Transverse colon (tissue), 4 donors: ENCODE results near the gene RAB3IL1. TPM values are rescaled to one million over a fixed set of nuclear protein-coding genes. Genes with fewer than 3 reads are reported as not detected.

Source experiments
- DNase-seq: peaks from one replicate; pipeline ENCODE4 v3.0.0-alpha.2; 2019
- H3K27ac ChIP-seq, 4 donors: fragments of 200-600 bp; sonication (generic); 2 replicates each; pipeline ENCODE4 v1.5.1; 2016 to 2018; ENCODE audit warnings: inconsistent platforms in 4 of 4
- H3K27me3 ChIP-seq: fragments of 200-600 bp; sonication (generic); 2 replicates; pipeline ENCODE4 v1.5.1; 2017; ENCODE audit warnings: inconsistent platforms
- H3K36me3 ChIP-seq, 4 donors: fragments of 200-600 bp; sonication (generic); 2 replicates each; pipeline ENCODE4 v1.5.1; 2017 to 2019; ENCODE audit warnings: inconsistent platforms in 4 of 4
- H3K4me1 ChIP-seq, 4 donors: fragments of 200-600 bp; sonication (generic); 2 replicates each; pipeline ENCODE4 v1.5.1; 2017 to 2020; ENCODE audit warnings: inconsistent platforms in 4 of 4
- H3K4me3 ChIP-seq, 4 donors: fragments of 200-600 bp; sonication (generic); 1 replicate in 1 of 4; 2 replicates in 3 of 4; pipeline versions ENCODE4 v1.5.1 to v1.6.1; 2017 to 2019; ENCODE audit warnings: inconsistent platforms in 4 of 4
- H3K9me3 ChIP-seq, 2 donors: fragments of 200-600 bp; sonication (generic); 2 replicates each; pipeline ENCODE4 v1.5.1; 2017 to 2019; ENCODE audit warnings: inconsistent platforms in 2 of 2
- EP300 ChIP-seq: sonication (generic); formaldehyde crosslinking; IDR thresholded peaks from one replicate; pipeline ENCODE4 v1.6.1; 2017; ENCODE audit warnings: antibody characterized with exemption, low read depth
- POLR2A ChIP-seq: fragments of 450-650 bp; IDR thresholded peaks from one replicate; pipeline ENCODE4 v1.6.1; 2016; ENCODE audit warnings: antibody characterized with exemption, mild to moderate bottlenecking, moderate library complexity
- POLR2AphosphoS5 ChIP-seq, 3 donors: sonication (generic); formaldehyde crosslinking; IDR thresholded peaks; one replicate each; pipeline ENCODE4 v1.6.1; 2016; ENCODE audit warnings: antibody characterized with exemption in 3 of 3
- WGBS, 2 donors: methylation state at CpG; one replicate each; pipeline ENCODE4 v1.1.5; 2018; ENCODE audit warnings: low coverage in 1 of 2; 5-methylcytosine and 5-hydroxymethylcytosine counted together
- in situ Hi-C, 4 donors: fragments of 200-750 bp; cut with MboI; loops; one replicate each; pipeline versions ENCODE4 v1.15.0 to v1.15.1; 2017; ENCODE audit warnings: low sequenced_read_pairs in 3 of 4, low pct_ligation_motif_present in 1 of 4, low pct_unique_long_range_greater_than_20kb in 1 of 4
- intact Hi-C: fragments of 100-400 bp; cut with DNase I; formaldehyde crosslinking; loops from one replicate; pipeline ENCODE4 v1.15.1; 2023; ENCODE audit warnings: low total_unique reads
- total RNA-seq, 4 donors: library from RNA; depleted of rRNA; stranded (reverse); fragments of >200 nt; gene quantifications; one replicate each; pipeline ENCODE4 v1.1.0, GENCODE V29; 2016
- TF ChIP-seq, protein P1 (sequence below), 5 experiments: fragments of 200-600 bp in 3 of 5; fragments of 450-650 bp in 2 of 5; sonication (generic) in 3 of 5; IDR thresholded peaks; 1 replicate in 2 of 5; 2 replicates in 3 of 5; pipeline ENCODE4 v1.5.1; 2016 to 2017; ENCODE audit warnings: antibody characterized with exemption in 5 of 5, inconsistent platforms in 3 of 5, mild to moderate bottlenecking in 2 of 5, moderate library complexity in 1 of 5

RAB3IL1 gene
- total RNA-seq, 4 donors from 2014 or later = 1.2 to 7.6 (median 5.9) TPM

- Histone ChIP-seq H3K4me3 (no peak overlapping the region), H3K4me1 (peaks cover 0 to 14% (median 0%) of the 10 kb centered on the region in 4 donors), H3K9me3 (no peaks in the 10 kb centered on the region), H3K36me3 (no peaks in the 10 kb centered on the region), H3K27me3 (no peaks in the 10 kb centered on the region), H3K27ac (no peak overlapping the region)
- TF ChIP-seq POLR2A (no peak), EP300 (no peak), POLR2AphosphoS5 (IDR thresholded peaks at IDR 0.05) (no peak)
- TF ChIP-seq, protein P1, sequence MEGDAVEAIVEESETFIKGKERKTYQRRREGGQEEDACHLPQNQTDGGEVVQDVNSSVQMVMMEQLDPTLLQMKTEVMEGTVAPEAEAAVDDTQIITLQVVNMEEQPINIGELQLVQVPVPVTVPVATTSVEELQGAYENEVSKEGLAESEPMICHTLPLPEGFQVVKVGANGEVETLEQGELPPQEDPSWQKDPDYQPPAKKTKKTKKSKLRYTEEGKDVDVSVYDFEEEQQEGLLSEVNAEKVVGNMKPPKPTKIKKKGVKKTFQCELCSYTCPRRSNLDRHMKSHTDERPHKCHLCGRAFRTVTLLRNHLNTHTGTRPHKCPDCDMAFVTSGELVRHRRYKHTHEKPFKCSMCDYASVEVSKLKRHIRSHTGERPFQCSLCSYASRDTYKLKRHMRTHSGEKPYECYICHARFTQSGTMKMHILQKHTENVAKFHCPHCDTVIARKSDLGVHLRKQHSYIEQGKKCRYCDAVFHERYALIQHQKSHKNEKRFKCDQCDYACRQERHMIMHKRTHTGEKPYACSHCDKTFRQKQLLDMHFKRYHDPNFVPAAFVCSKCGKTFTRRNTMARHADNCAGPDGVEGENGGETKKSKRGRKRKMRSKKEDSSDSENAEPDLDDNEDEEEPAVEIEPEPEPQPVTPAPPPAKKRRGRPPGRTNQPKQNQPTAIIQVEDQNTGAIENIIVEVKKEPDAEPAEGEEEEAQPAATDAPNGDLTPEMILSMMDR (IDR thresholded peaks at IDR 0.05) = no peak
- DNase-seq = no peak
- in situ Hi-C loops (no loop called here), intact Hi-C loops (no loop called here)
- WGBS, 2 donors = 90% methylated on average over 14 of the region's 14 CpGs; no CpG with 5 or more reads in 1 of the 2 donors
Observed at GRCh38 chr11:61906522-61906909, 10.8 kb downstream of the RAB3IL1 start.

GRCh38 chr11:61905801-61906521, 11.4 kb downstream of the RAB3IL1 start:
- intact Hi-C loops = loop anchor here (2.0 kb wide), 1 partner anchor 37 kb away; no protein-coding TSS in a partner anchor
- Histone ChIP-seq H3K9me3 (no peaks in the 10 kb centered on the region), H3K27me3 (no peaks in the 10 kb centered on the region), H3K4me3 (no peak overlapping the region), H3K36me3 (no peaks in the 10 kb centered on the region), H3K27ac (no peak overlapping the region), H3K4me1 (peaks cover 0 to 8% (median 0%) of the 10 kb centered on the region in 4 donors)
- TF ChIP-seq POLR2A (no peak), POLR2AphosphoS5 (IDR thresholded peaks at IDR 0.05) (no peak), EP300 (no peak)
- TF ChIP-seq, protein P1 (IDR thresholded peaks at IDR 0.05) = no peak
- in situ Hi-C loops = no loop called here
- WGBS, 2 donors = 86% methylated on average over 12 of the region's 14 CpGs; no CpG with 5 or more reads in 1 of the 2 donors
- no peak for DNase-seq

- no peak for TF ChIP-seq EP300
- no peak for TF ChIP-seq POLR2AphosphoS5 (IDR thresholded peaks at IDR 0.05)
- no peak for TF ChIP-seq POLR2A
- TF ChIP-seq, protein P1 (IDR thresholded peaks at IDR 0.05) = no peak
- intact Hi-C loops (loop anchor here (2.0 kb wide), 1 partner anchor 38 kb away; no protein-coding TSS in a partner anchor), in situ Hi-C loops (no loop called here)
- DNase-seq = no peak
- no peaks in the 10 kb centered on the region for H3K27me3 ChIP-seq
- no peaks in the 10 kb centered on the region for H3K36me3 ChIP-seq
- peaks cover 0 to 2% (median 0%) of the 10 kb centered on the region in 4 donors for H3K4me1 ChIP-seq
- WGBS, 2 donors = 78 to 87% methylated on average over 5 to 13 of the region's 13 CpGs
- no peak overlapping the region for H3K27ac ChIP-seq
- H3K9me3 ChIP-seq = no peaks in the 10 kb centered on the region
- H3K4me3 ChIP-seq = no peak overlapping the region
Observed at GRCh38 chr11:61905067-61905696, 12.2 kb downstream of the RAB3IL1 start.

- no peaks in the 10 kb centered on the region for H3K9me3 ChIP-seq
- H3K27me3 ChIP-seq = no peaks in the 10 kb centered on the region
- 51% methylated on average over 16 of the region's 19 CpGs; no CpG with 5 or more reads in 1 of the 2 donors for WGBS, 2 donors
- H3K4me3 ChIP-seq = no peak overlapping the region
- intact Hi-C loops = loop anchor here (2.0 kb wide), 1 partner anchor 38 kb away; no protein-coding TSS in a partner anchor
- H3K4me1 ChIP-seq = no peaks in the 10 kb centered on the region
- TF ChIP-seq, protein P1 (IDR thresholded peaks at IDR 0.05) = no peak
- TF ChIP-seq EP300 (no peak), POLR2AphosphoS5 (IDR thresholded peaks at IDR 0.05) (no peak), POLR2A (no peak)
- no peaks in the 10 kb centered on the region for H3K36me3 ChIP-seq
- no peak for DNase-seq
- in situ Hi-C loops = no loop called here
- H3K27ac ChIP-seq = no peak overlapping the region
Observed at GRCh38 chr11:61904539-61905048, 12.8 kb downstream of the RAB3IL1 start.
